K562 (cell line): ENCODE measurements around the gene CBX4. TPM values are rescaled to one million over a fixed set of nuclear protein-coding genes. Genes with fewer than 3 reads are reported as not detected.
A peak's percentile ranks its signal among the peaks of the same experiment; 100 is the strongest.

Experiments
- CHD1 ChIP-seq: fragments of 200-600 bp; sonication (generic); IDR thresholded peaks from one replicate; pipeline ENCODE4 v1.6.1; 2012; ENCODE audit warnings: mild to moderate bottlenecking, moderate library complexity, low read length, inconsistent platforms
- PHB ChIP-seq: fragments of 250-450 bp; sonication (Bioruptor Pico); IDR thresholded peaks from 2 replicates; pipeline ENCODE4 v1.5.0; 2021
- ZNF232 ChIP-seq: sonication (generic); formaldehyde crosslinking; IDR thresholded peaks from 2 replicates; pipeline ENCODE4 v1.8.0; 2022; ENCODE audit warnings: mild to moderate bottlenecking, missing genetic modification reagents
- polyA plus RNA-seq, 8 experiments: library from polyadenylated mRNA; depleted of rRNA in 4 of 8; stranded (reverse) in 5 of 8; unstranded in 3 of 8; fragments of >200 nt; fragmentation: Nextera tagmentation in 2 of 8; fragmentation: Illumina TruSeq in 1 of 8; extraction: Ambion mirVana in 2 of 8; extraction: Trizol in 1 of 8; gene quantifications; 2 replicates each; pipeline versions ENCODE4 v1.2.1 to v1.2.3, GENCODE V29; 2011 to 2014; ENCODE audit warnings: inconsistent platforms in 1 of 8, missing spikeins in 1 of 8
- total RNA-seq, 7 experiments: library from RNA; depleted of rRNA in 6 of 7; stranded (reverse); fragments of >200 nt in 6 of 7; fragmentation: Illumina TruSeq in 2 of 7; extraction: Trizol in 2 of 7; gene quantifications; 2 replicates each; pipeline versions ENCODE4 v1.2.1 to v1.2.3, GENCODE V29; 2011 to 2021; ENCODE audit warnings: low replicate concordance in 1 of 7
- TF ChIP-seq, protein P1 (sequence below): sonication (generic); formaldehyde crosslinking; IDR thresholded peaks from 2 replicates; pipeline ENCODE4 v1.8.0; 2023; ENCODE audit warnings: missing genetic modification reagents, mild to moderate bottlenecking, borderline replicate concordance
- TF ChIP-seq, protein P2 (sequence below): fragments of 250-450 bp; sonication (Bioruptor Pico); IDR thresholded peaks from 2 replicates; pipeline ENCODE4 v1.8.0; 2021; ENCODE audit warnings: moderate library complexity, mild to moderate bottlenecking, inconsistent platforms

Gene CBX4
- total and polyA plus RNA-seq, 9 of the 15 experiments (the other 6 are each of a cell fraction or from before 2014, with no cell fraction given), result 0.98 to 50.5 (median 10.0) TPM

- TF ChIP-seq ZNF232 (no peak), CHD1 (peak; percentile 82), PHB (CRISPR knock-in tag) (no peak)
- TF ChIP-seq, protein P1, sequence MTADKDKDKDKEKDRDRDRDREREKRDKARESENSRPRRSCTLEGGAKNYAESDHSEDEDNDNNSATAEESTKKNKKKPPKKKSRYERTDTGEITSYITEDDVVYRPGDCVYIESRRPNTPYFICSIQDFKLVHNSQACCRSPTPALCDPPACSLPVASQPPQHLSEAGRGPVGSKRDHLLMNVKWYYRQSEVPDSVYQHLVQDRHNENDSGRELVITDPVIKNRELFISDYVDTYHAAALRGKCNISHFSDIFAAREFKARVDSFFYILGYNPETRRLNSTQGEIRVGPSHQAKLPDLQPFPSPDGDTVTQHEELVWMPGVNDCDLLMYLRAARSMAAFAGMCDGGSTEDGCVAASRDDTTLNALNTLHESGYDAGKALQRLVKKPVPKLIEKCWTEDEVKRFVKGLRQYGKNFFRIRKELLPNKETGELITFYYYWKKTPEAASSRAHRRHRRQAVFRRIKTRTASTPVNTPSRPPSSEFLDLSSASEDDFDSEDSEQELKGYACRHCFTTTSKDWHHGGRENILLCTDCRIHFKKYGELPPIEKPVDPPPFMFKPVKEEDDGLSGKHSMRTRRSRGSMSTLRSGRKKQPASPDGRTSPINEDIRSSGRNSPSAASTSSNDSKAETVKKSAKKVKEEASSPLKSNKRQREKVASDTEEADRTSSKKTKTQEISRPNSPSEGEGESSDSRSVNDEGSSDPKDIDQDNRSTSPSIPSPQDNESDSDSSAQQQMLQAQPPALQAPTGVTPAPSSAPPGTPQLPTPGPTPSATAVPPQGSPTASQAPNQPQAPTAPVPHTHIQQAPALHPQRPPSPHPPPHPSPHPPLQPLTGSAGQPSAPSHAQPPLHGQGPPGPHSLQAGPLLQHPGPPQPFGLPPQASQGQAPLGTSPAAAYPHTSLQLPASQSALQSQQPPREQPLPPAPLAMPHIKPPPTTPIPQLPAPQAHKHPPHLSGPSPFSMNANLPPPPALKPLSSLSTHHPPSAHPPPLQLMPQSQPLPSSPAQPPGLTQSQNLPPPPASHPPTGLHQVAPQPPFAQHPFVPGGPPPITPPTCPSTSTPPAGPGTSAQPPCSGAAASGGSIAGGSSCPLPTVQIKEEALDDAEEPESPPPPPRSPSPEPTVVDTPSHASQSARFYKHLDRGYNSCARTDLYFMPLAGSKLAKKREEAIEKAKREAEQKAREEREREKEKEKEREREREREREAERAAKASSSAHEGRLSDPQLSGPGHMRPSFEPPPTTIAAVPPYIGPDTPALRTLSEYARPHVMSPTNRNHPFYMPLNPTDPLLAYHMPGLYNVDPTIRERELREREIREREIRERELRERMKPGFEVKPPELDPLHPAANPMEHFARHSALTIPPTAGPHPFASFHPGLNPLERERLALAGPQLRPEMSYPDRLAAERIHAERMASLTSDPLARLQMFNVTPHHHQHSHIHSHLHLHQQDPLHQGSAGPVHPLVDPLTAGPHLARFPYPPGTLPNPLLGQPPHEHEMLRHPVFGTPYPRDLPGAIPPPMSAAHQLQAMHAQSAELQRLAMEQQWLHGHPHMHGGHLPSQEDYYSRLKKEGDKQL (CRISPR knock-in tag), result no peak
- TF ChIP-seq, protein P2, sequence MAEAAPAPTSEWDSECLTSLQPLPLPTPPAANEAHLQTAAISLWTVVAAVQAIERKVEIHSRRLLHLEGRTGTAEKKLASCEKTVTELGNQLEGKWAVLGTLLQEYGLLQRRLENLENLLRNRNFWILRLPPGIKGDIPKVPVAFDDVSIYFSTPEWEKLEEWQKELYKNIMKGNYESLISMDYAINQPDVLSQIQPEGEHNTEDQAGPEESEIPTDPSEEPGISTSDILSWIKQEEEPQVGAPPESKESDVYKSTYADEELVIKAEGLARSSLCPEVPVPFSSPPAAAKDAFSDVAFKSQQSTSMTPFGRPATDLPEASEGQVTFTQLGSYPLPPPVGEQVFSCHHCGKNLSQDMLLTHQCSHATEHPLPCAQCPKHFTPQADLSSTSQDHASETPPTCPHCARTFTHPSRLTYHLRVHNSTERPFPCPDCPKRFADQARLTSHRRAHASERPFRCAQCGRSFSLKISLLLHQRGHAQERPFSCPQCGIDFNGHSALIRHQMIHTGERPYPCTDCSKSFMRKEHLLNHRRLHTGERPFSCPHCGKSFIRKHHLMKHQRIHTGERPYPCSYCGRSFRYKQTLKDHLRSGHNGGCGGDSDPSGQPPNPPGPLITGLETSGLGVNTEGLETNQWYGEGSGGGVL (CRISPR knock-in tag), result no peak
Measured at GRCh38 chr17:79838522-79839274, 542 bp downstream of the CBX4 start (continued).
